Esophagus squamous epithelium (tissue), 5 donors: ENCODE data around the gene TRAP1. TPM values are rescaled to one million over a fixed set of nuclear protein-coding genes. Genes with fewer than 3 reads are reported as not detected.

ENCODE experiments used
- DNase-seq: peaks from one replicate; lab custom pipeline; 2025; lab: John Stamatoyannopoulos, UW
- H3K27ac ChIP-seq, 4 donors: fragments of 200-600 bp; sonication (generic); one replicate each; pipeline ENCODE4 v1.5.1; 2016 to 2019; ENCODE audit warnings: mild to moderate bottlenecking in 1 of 4
- H3K27me3 ChIP-seq, 4 donors: fragments of 200-600 bp; sonication (generic); 1 replicate in 3 of 4; 2 replicates in 1 of 4; pipeline versions ENCODE4 v1.5.1 to v1.6.0; 2017 to 2021; ENCODE audit warnings: antibody characterized with exemption in 1 of 4
- H3K36me3 ChIP-seq, 3 donors: fragments of 200-600 bp; sonication (generic); one replicate each; pipeline ENCODE4 v1.5.1; 2016 to 2019
- H3K4me1 ChIP-seq, 3 donors: fragments of 200-600 bp; sonication (generic); one replicate each; pipeline ENCODE4 v1.5.1; 2017 to 2019
- H3K4me3 ChIP-seq, 4 donors: fragments of 200-600 bp; sonication (generic); 1 replicate in 3 of 4; 2 replicates in 1 of 4; pipeline ENCODE4 v1.5.1; 2016 to 2019; ENCODE audit warnings: mild to moderate bottlenecking in 2 of 4, moderate library complexity in 1 of 4
- H3K9me3 ChIP-seq, 3 donors: fragments of 200-600 bp; sonication (generic); one replicate each; pipeline ENCODE4 v1.5.1; 2016 to 2019
- POLR2A ChIP-seq, 4 donors: fragments of 450-650 bp; IDR thresholded peaks; one replicate each; pipeline ENCODE4 v1.6.1; 2017; ENCODE audit warnings: antibody characterized with exemption in 4 of 4, mild to moderate bottlenecking in 4 of 4, moderate library complexity in 3 of 4
- WGBS, 2 donors: methylation state at CpG; one replicate each; pipeline ENCODE4 v1.1.5; 2018; 5-methylcytosine and 5-hydroxymethylcytosine counted together
- intact Hi-C: fragments of 100-400 bp; cut with DNase I; formaldehyde crosslinking; loops from one replicate; pipeline ENCODE4 v1.15.0; 2022
- total RNA-seq, 4 donors: library from RNA; depleted of rRNA; stranded (reverse); fragments of >200 nt; gene quantifications; one replicate each; pipeline ENCODE4 v1.1.0, GENCODE V29; 2016
- TF ChIP-seq, protein P1 (sequence below), 6 experiments: fragments of 450-650 bp in 4 of 6; fragments of 200-600 bp in 2 of 6; sonication (generic) in 2 of 6; IDR thresholded peaks; one replicate each; pipeline ENCODE4 v1.5.1; 2016 to 2019; ENCODE audit warnings: antibody characterized with exemption in 6 of 6, mild to moderate bottlenecking in 4 of 6, moderate library complexity in 4 of 6
- donor health status: DM: yes; HTN: yes; CAD: no.

The TRAP1 gene
- total RNA-seq, 4 donors from 2014 or later, result 76.5 to 121 (median 97.6) TPM

DNA sequence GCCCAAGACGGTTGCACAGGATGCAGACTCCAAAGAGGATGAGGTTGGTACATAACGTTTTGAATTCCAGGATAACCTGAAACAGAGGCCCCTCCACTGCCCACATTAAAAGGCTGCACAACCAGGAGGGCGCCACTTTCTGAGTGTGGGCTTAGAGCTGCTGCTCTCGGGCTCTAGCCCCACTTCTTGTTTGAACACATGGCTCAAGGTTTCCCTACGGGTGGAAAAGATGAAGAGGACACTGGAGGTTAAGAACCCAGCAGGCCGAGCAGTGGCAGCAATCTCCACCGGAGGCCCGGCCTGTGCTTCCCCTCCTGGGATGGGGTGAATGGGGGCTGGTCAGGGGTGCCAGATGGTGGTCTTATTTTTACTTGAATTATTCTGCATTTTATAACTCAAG lies 8.0 kb upstream of the TRAP1 start:
- no peaks in the 10 kb centered on the region for H3K4me1 ChIP-seq
- no peak for TF ChIP-seq POLR2A (IDR thresholded peaks at IDR 0.05)
- TF ChIP-seq, protein P1, sequence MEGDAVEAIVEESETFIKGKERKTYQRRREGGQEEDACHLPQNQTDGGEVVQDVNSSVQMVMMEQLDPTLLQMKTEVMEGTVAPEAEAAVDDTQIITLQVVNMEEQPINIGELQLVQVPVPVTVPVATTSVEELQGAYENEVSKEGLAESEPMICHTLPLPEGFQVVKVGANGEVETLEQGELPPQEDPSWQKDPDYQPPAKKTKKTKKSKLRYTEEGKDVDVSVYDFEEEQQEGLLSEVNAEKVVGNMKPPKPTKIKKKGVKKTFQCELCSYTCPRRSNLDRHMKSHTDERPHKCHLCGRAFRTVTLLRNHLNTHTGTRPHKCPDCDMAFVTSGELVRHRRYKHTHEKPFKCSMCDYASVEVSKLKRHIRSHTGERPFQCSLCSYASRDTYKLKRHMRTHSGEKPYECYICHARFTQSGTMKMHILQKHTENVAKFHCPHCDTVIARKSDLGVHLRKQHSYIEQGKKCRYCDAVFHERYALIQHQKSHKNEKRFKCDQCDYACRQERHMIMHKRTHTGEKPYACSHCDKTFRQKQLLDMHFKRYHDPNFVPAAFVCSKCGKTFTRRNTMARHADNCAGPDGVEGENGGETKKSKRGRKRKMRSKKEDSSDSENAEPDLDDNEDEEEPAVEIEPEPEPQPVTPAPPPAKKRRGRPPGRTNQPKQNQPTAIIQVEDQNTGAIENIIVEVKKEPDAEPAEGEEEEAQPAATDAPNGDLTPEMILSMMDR (IDR thresholded peaks at IDR 0.05), result no peak
- WGBS, 2 donors, result 64 to 79% methylated on average over 6 to 7 of the region's 8 CpGs
- H3K27me3 ChIP-seq, result no peaks in the 10 kb centered on the region
- no peak overlapping the region for H3K4me3 ChIP-seq
- H3K9me3 ChIP-seq, result no peaks in the 10 kb centered on the region
- no peak for DNase-seq
- peaks cover 27 to 50% (median 29%) of the 10 kb centered on the region in 3 donors for H3K36me3 ChIP-seq
- H3K27ac ChIP-seq, result no peak overlapping the region
- intact Hi-C loops, result no loop called here

- Histone ChIP-seq H3K9me3 (no peaks in the 10 kb centered on the region), H3K27me3 (no peaks in the 10 kb centered on the region), H3K4me1 (peaks cover 0 to 8% (median 5%) of the 10 kb centered on the region in 3 donors), H3K4me3 (no peak overlapping the region), H3K36me3 (peaks cover under 1 to 22% (median 1%) of the 10 kb centered on the region in 3 donors), H3K27ac (no peak overlapping the region)
- no peak for DNase-seq
- no peak for TF ChIP-seq POLR2A (IDR thresholded peaks at IDR 0.05)
- TF ChIP-seq, protein P1 (IDR thresholded peaks at IDR 0.05), result no peak
- intact Hi-C loops, result no loop called here
- 79 to 85% methylated on average over 10 of the region's 10 CpGs for WGBS, 2 donors
These were observed 5.2 kb upstream of the TRAP1 start for GRCh38 chr16:3722508-3722907.

GRCh38 chr16:3720418-3720817 lies 3.1 kb upstream of the TRAP1 start:
- WGBS, 2 donors, result 75 to 79% methylated on average over 7 to 11 of the region's 11 CpGs
- Histone ChIP-seq H3K27ac (no peak overlapping the region), H3K27me3 (no peaks in the 10 kb centered on the region), H3K36me3 (peaks cover 0 to 2% (median 0%) of the 10 kb centered on the region in 3 donors), H3K4me1 (peaks cover 0 to 24% (median 5%) of the 10 kb centered on the region in 3 donors), H3K4me3 (no peak overlapping the region), H3K9me3 (no peaks in the 10 kb centered on the region)
- DNase-seq, result no peak
- TF ChIP-seq, protein P1 (IDR thresholded peaks at IDR 0.05), result no peak
- TF ChIP-seq POLR2A (IDR thresholded peaks at IDR 0.05), result no peak
- intact Hi-C loops, result no loop called here

GRCh38 chr16:3718628-3719027 lies 1.3 kb upstream of the TRAP1 start:
- Histone ChIP-seq H3K27ac (no peak overlapping the region), H3K36me3 (peaks cover 0 to 3% (median 0%) of the 10 kb centered on the region in 3 donors), H3K4me1 (peaks cover 0 to 40% (median 5%) of the 10 kb centered on the region in 3 donors), H3K27me3 (no peaks in the 10 kb centered on the region), H3K4me3 (no peak overlapping the region), H3K9me3 (no peaks in the 10 kb centered on the region)
- no peak for DNase-seq
- intact Hi-C loops, result no loop called here
- 83 to 90% methylated on average over 10 of the region's 10 CpGs for WGBS, 2 donors
- TF ChIP-seq, protein P1 (IDR thresholded peaks at IDR 0.05), result no peak
- no peak for TF ChIP-seq POLR2A (IDR thresholded peaks at IDR 0.05)

- Histone ChIP-seq H3K36me3 (peaks cover 0 to 9% (median 0%) of the 10 kb centered on the region in 3 donors), H3K4me1 (peaks cover under 1 to 47% (median 5%) of the 10 kb centered on the region in 3 donors), H3K27me3 (no peaks in the 10 kb centered on the region), H3K4me3 (peak overlapping the region; percentile 81 to 98 (median 95)), H3K27ac (peak overlapping the region; percentile 86 to 95 (median 93)), H3K9me3 (no peaks in the 10 kb centered on the region)
- WGBS, 2 donors, result 24 to 33% methylated on average over 5 of the region's 5 CpGs
- no peak for DNase-seq
- TF ChIP-seq POLR2A (IDR thresholded peaks at IDR 0.05), result no peak
- TF ChIP-seq, protein P1 (IDR thresholded peaks at IDR 0.05), result no peak
- intact Hi-C loops, result no loop called here
These were observed 681 bp upstream of the TRAP1 start for GRCh38 chr16:3718019-3718391.
